ENCODE results near the gene PRRT1. TPM values are rescaled to one million over a fixed set of nuclear protein-coding genes. Genes with fewer than 3 reads are reported as not detected.
A peak's percentile ranks its signal among the peaks of the same experiment; 100 is the strongest.

PRRT1 gene
- total RNA-seq, 6 donors from 2014 or later: 0.69 to 6.3 (median 0.98) TPM; not detected in 1

DNA sequence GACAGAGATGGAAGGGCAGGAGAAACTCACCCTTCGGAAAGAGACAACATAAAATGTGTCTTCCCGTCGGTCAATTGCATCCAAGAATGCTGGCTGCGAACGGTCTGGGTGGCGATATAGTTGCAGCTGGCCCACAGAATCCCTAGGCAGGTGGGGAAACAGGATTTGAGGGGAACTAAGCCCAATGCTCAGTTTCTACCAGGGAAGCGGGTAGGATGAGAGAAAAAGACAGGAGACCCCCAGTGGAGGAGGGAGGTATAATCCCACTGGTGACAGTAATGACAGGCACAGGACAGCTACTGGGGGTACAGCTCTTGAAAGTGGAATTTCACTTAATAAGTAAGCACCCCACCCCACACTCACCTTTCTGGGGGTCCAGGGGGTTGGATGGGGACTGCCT, 35.1 kb downstream of the PRRT1 start:
- ATAC-seq (ENCODE audit: low FRiP score in 2 of 2): no peak
- H3K4me1 ChIP-seq: peaks cover 41 to 65% (median 61%) of the 10 kb centered on the region in 4 donors
- 88 to 95% methylated on average over 7 of the region's 7 CpGs for WGBS, 2 donors
- H3K27me3 ChIP-seq: peaks cover 0 to 1% (median 0%) of the 10 kb centered on the region in 4 donors
- no peaks in the 10 kb centered on the region for H3K9me3 ChIP-seq
- H3K4me3 ChIP-seq: no peak overlapping the region
- no peak for DNase-seq
- peak overlapping the region; percentile 56 to 86 (median 72) for H3K27ac ChIP-seq
- TF ChIP-seq POLR2AphosphoS5 (IDR thresholded peaks at IDR 0.05): no peak
- TF ChIP-seq, protein P1, sequence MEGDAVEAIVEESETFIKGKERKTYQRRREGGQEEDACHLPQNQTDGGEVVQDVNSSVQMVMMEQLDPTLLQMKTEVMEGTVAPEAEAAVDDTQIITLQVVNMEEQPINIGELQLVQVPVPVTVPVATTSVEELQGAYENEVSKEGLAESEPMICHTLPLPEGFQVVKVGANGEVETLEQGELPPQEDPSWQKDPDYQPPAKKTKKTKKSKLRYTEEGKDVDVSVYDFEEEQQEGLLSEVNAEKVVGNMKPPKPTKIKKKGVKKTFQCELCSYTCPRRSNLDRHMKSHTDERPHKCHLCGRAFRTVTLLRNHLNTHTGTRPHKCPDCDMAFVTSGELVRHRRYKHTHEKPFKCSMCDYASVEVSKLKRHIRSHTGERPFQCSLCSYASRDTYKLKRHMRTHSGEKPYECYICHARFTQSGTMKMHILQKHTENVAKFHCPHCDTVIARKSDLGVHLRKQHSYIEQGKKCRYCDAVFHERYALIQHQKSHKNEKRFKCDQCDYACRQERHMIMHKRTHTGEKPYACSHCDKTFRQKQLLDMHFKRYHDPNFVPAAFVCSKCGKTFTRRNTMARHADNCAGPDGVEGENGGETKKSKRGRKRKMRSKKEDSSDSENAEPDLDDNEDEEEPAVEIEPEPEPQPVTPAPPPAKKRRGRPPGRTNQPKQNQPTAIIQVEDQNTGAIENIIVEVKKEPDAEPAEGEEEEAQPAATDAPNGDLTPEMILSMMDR (IDR thresholded peaks at IDR 0.05): peak in 5 of 6 experiments; percentile 28 to 49 (median 37)
- H3K36me3 ChIP-seq: peaks cover 36 to 63% (median 60%) of the 10 kb centered on the region in 4 donors

DNA sequence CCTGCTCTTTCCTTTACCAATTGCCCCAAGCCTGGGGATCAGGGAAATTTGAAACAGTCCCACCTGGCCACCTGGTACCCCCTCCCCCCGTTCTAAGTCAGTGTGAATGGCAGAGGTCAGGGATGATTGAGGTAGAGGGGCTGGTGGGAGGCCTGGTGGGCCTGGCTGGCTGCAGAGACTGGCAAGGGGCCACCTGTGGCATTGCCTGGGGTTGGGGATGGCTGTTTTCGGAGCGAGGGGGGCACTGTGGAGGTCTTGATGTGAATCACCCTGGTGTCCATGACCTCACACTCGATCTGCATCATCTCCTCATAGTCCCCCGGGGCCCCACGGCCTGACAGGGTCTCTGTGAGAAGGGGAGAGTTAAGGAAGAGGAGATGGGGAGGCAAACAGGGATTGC, 36.1 kb downstream of the PRRT1 start:
- H3K4me3 ChIP-seq: no peak overlapping the region
- WGBS, 2 donors: 84 to 88% methylated on average over 6 of the region's 6 CpGs
- peak overlapping the region; percentile 22 to 86 (median 82) for H3K27ac ChIP-seq
- H3K4me1 ChIP-seq: peaks cover 46 to 75% (median 72%) of the 10 kb centered on the region in 4 donors
- H3K9me3 ChIP-seq: no peaks in the 10 kb centered on the region
- DNase-seq: no peak
- ATAC-seq (ENCODE audit: low FRiP score in 2 of 2): no peak
- peaks cover 0 to 1% (median 0%) of the 10 kb centered on the region in 4 donors for H3K27me3 ChIP-seq
- peaks cover 27 to 53% (median 49%) of the 10 kb centered on the region in 4 donors for H3K36me3 ChIP-seq
- TF ChIP-seq POLR2AphosphoS5 (IDR thresholded peaks at IDR 0.05) (no peak), EP300 (IDR thresholded peaks at IDR 0.05) (no peak)

DNA sequence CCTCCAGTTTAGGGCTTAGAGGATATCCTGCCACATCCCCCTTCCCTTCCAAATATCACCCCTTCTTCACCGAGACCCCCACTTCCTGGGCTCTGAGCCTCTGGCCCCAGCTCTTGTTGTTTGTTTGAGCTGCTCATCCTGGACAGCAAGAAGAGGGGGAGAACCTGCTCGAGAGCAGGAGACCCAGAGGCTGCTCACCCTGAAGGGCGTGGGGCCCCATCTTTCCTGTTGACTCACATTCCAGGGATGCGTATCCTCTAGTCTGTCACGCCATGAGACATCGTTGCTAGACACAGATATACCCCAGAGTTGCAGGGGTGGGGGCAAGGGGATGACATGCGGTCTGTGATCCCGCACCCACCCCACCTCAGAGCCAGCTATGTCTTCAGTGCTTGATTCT, 36.9 kb downstream of the PRRT1 start:
- 57 to 62% methylated on average over 7 to 8 of the region's 8 CpGs for WGBS, 2 donors
- H3K4me1 ChIP-seq: peaks cover 53 to 81% (median 78%) of the 10 kb centered on the region in 4 donors
- DNase-seq (no peak), ATAC-seq (ENCODE audit: low FRiP score in 2 of 2) (peak in 1 of 2 donors; percentile 60)
- TF ChIP-seq POLR2A (IDR thresholded peaks at IDR 0.05) (no peak), EP300 (IDR thresholded peaks at IDR 0.05) (peak in 2 of 4 donors; percentile 4 to 87), POLR2AphosphoS5 (IDR thresholded peaks at IDR 0.05) (no peak)
- TF ChIP-seq, protein P1 (IDR thresholded peaks at IDR 0.05): no peak
- peaks cover 0 to 1% (median 0%) of the 10 kb centered on the region in 4 donors for H3K27me3 ChIP-seq
- peak overlapping the region; percentile 79 to 86 (median 84) for H3K27ac ChIP-seq
- peaks cover 24 to 45% (median 41%) of the 10 kb centered on the region in 4 donors for H3K36me3 ChIP-seq
- H3K4me3 ChIP-seq: no peak overlapping the region
- no peaks in the 10 kb centered on the region for H3K9me3 ChIP-seq

DNA sequence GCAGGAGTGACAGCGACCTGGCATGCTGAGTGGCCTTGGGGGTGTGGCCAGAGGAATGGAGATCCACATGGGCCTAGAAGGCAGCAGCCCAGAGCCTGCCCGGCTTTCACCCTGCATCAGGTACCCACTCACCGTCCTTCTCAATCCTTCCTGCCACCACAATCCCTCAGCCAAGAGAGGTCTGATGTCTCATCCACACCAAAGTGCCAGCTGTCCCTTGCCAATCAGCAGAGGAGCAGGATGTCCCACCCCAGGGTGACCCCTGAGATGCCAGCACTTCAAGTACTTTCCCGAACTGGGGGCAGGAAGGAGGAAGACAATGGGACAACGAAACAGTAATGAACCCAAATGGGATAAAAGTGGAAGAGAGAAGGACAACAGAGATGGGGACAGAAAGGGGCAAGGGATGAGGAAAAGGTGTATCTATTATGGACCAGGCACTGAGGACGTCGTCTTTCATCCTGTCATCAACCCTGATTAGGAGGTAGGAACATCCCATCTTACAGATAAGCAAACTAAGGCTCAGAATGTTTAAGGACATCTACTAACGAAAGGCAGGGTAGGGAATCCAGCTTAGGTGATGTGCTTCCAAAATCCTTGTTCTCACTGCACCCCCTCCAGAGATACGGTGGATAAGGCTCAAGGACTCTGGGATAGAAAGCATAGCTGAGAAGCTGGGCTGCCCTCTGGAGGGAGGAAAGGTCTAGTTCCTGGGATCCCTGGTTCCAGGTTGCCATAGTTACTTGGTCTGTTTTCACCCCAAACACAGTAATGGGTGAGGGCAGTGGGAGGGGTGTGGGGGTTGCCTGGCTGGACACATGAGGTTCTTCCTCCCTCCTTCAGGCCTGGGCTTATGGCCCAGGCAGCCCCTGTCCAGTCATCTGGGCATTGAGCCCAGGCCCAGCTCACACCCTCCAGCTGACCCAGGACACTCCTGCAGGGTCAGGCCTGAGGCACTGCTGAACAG, 38.1 kb downstream of the PRRT1 start:
- Histone ChIP-seq H3K27me3 (peaks cover 0 to 1% (median 0%) of the 10 kb centered on the region in 4 donors), H3K27ac (peak overlapping the region; percentile 79 to 86 (median 84)), H3K4me1 (peaks cover 53 to 82% (median 74%) of the 10 kb centered on the region in 4 donors), H3K4me3 (no peak overlapping the region), H3K9me3 (no peaks in the 10 kb centered on the region), H3K36me3 (peaks cover 24 to 40% (median 34%) of the 10 kb centered on the region in 4 donors)
- TF ChIP-seq EP300 (IDR thresholded peaks at IDR 0.05): peak in 2 of 4 donors; percentile 53 to 61
- TF ChIP-seq, protein P1 (IDR thresholded peaks at IDR 0.05): peak in 3 of 6 experiments; percentile 7 to 40 (median 12)
- TF ChIP-seq POLR2AphosphoS5 (IDR thresholded peaks at IDR 0.05): peak; percentile 69 to 79
- TF ChIP-seq POLR2A (IDR thresholded peaks at IDR 0.05): peak in 1 of 4 donors; percentile 14
- ATAC-seq (ENCODE audit: low FRiP score in 2 of 2): peak; percentile 72 to 81
- 60 to 69% methylated on average over 8 to 9 of the region's 9 CpGs for WGBS, 2 donors
- DNase-seq: peak; percentile 40 to 61

DNA sequence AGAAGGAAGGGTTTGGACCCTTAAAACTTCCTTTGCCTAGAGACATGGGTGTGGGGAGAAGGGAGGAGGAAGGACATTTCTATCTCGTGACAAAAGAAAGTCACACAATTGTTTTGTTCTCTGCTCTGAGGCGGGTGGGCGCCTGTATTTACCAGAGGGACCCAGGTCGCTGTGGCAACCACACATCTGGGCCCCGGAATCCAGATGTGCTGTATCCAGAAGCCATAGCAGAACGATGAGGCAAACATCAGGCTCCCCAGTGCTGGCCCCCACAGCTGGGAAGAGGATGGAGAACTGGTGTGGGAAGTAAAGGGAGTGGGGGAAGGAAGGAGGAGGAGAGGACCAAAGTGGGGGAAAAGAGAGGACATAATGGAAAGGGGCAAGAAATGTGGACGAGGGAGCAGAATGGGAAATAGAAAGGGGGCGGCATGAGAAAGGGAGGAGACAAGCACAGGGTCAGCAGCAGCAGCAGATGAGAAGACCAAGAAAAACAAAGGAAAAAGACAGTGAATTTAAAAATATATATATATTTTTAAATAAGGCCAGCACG, 39.2 kb downstream of the PRRT1 start:
- TF ChIP-seq POLR2AphosphoS5 (IDR thresholded peaks at IDR 0.05) (no peak), EP300 (IDR thresholded peaks at IDR 0.05) (no peak), POLR2A (IDR thresholded peaks at IDR 0.05) (no peak)
- TF ChIP-seq, protein P1 (IDR thresholded peaks at IDR 0.05): no peak
- Histone ChIP-seq H3K36me3 (peaks cover 12 to 29% (median 22%) of the 10 kb centered on the region in 4 donors), H3K4me3 (no peak overlapping the region), H3K27ac (peak overlapping the region; percentile 79 to 86 (median 84)), H3K9me3 (no peaks in the 10 kb centered on the region), H3K27me3 (peaks cover 0 to 1% (median 0%) of the 10 kb centered on the region in 4 donors), H3K4me1 (peaks cover 61 to 82% (median 75%) of the 10 kb centered on the region in 4 donors)
- 54 to 70% methylated on average over 9 of the region's 9 CpGs for WGBS, 2 donors
- DNase-seq (no peak), ATAC-seq (ENCODE audit: low FRiP score in 2 of 2) (peak in 1 of 2 donors; percentile 38)

All from upper lobe of left lung (tissue), 6 donors.